H9 (cell line): Measurements from ENCODE around the gene ZNF653. TPM values are rescaled to one million over a fixed set of nuclear protein-coding genes. Genes with fewer than 3 reads are reported as not detected.

Experiments
- DNase-seq: peaks from one replicate; pipeline ENCODE4 v3.0.0-alpha.2; 2017
- H2AFZ ChIP-seq: one replicate; pipeline ENCODE4 v1.6.1; 2013; ENCODE audit warnings: mild to moderate bottlenecking, low read length, control low read depth, moderate library complexity
- H2AK5ac ChIP-seq: 2 replicates; pipeline ENCODE4 v1.6.1; 2013; ENCODE audit warnings: low read length, control low read depth, mixed read lengths; ENCODE audit not compliant: insufficient read length
- H2BK120ac ChIP-seq: one replicate; pipeline ENCODE4 v1.6.1; 2013; ENCODE audit warnings: low read depth, mild to moderate bottlenecking, low read length, control low read depth, inconsistent platforms; ENCODE audit not compliant: poor library complexity, severe bottlenecking
- H2BK12ac ChIP-seq: 2 replicates; pipeline ENCODE4 v1.6.1; 2013; ENCODE audit warnings: low read length, control low read depth, mixed read lengths, low read depth; ENCODE audit not compliant: insufficient read length
- H2BK15ac ChIP-seq: 2 replicates; pipeline ENCODE4 v1.6.1; 2013; ENCODE audit warnings: low read depth, low read length, control low read depth
- H2BK20ac ChIP-seq: one replicate; pipeline ENCODE4 v1.6.1; 2013; ENCODE audit warnings: low read depth, mild to moderate bottlenecking, low read length, control low read depth, inconsistent platforms; ENCODE audit not compliant: poor library complexity, severe bottlenecking
- H2BK5ac ChIP-seq: 2 replicates; pipeline ENCODE4 v1.6.1; 2013; ENCODE audit warnings: low read length, control low read depth, mixed read lengths; ENCODE audit not compliant: insufficient read length
- H3K14ac ChIP-seq: 2 replicates; pipeline ENCODE4 v1.6.1; 2013; ENCODE audit warnings: low read length, control low read depth; ENCODE audit not compliant: insufficient read depth
- H3K18ac ChIP-seq: 2 replicates; pipeline ENCODE4 v1.6.1; 2013; ENCODE audit warnings: low read depth, mild to moderate bottlenecking, mixed read lengths, low read length, control low read depth; ENCODE audit not compliant: insufficient read length
- H3K23ac ChIP-seq: 2 replicates; pipeline ENCODE4 v1.6.1; 2013; ENCODE audit warnings: low read length, control low read depth, mixed read lengths, low read depth; ENCODE audit not compliant: insufficient read length
- H3K23me2 ChIP-seq: 2 replicates; pipeline ENCODE4 v1.6.1; 2013; ENCODE audit warnings: low read depth, mild to moderate bottlenecking, mixed read lengths, low read length, control low read depth; ENCODE audit not compliant: insufficient read length, poor library complexity, severe bottlenecking
- H3K27ac ChIP-seq: 2 replicates; pipeline ENCODE4 v1.5.1; 2013; ENCODE audit warnings: low read length, control low read depth, mixed read lengths, low read depth; ENCODE audit not compliant: insufficient read length
- H3K27me3 ChIP-seq: 2 replicates; pipeline ENCODE4 v1.6.1; 2013; ENCODE audit warnings: low read length, control low read depth, inconsistent platforms; ENCODE audit not compliant: insufficient read depth
- H3K4ac ChIP-seq: 2 replicates; pipeline ENCODE4 v1.6.1; 2013; ENCODE audit warnings: low read depth, mild to moderate bottlenecking, control low read depth, inconsistent platforms, low read length, moderate library complexity
- H3K4me1 ChIP-seq: 2 replicates; pipeline ENCODE4 v1.6.1; 2013; ENCODE audit warnings: low read length, control low read depth, inconsistent platforms; ENCODE audit not compliant: insufficient read depth
- H3K4me2 ChIP-seq: 2 replicates; pipeline ENCODE4 v1.6.1; 2013; ENCODE audit warnings: low read length, control low read depth, mixed read lengths; ENCODE audit not compliant: insufficient read length, insufficient read depth
- H3K56ac ChIP-seq: 2 replicates; pipeline ENCODE4 v1.6.1; 2013; ENCODE audit warnings: low read depth, mild to moderate bottlenecking, mixed read lengths, low read length, control low read depth; ENCODE audit not compliant: insufficient read length
- H3K79me1 ChIP-seq: 2 replicates; pipeline ENCODE4 v1.6.1; 2013; ENCODE audit warnings: low read depth, mild to moderate bottlenecking, moderate library complexity, low read length, control low read depth, inconsistent platforms; ENCODE audit not compliant: insufficient read depth, poor library complexity, severe bottlenecking
- H3K79me2 ChIP-seq: 2 replicates; pipeline ENCODE4 v1.6.1; 2013; ENCODE audit warnings: low read length, control low read depth, inconsistent platforms; ENCODE audit not compliant: insufficient read depth
- H3K9ac ChIP-seq: 2 replicates; pipeline ENCODE4 v1.6.1; 2013; ENCODE audit warnings: low read length, control low read depth, mixed read lengths; ENCODE audit not compliant: insufficient read length; ENCODE audit errors: extremely low read depth
- H3K9me3 ChIP-seq: one replicate; pipeline ENCODE4 v1.6.1; 2013; ENCODE audit warnings: low read depth, low read length, inconsistent platforms; ENCODE audit not compliant: control insufficient read depth
- H3T11ph ChIP-seq: one replicate; pipeline ENCODE4 v1.6.1; 2013; ENCODE audit warnings: mild to moderate bottlenecking, low read length, control low read depth, inconsistent platforms
- H4K20me1 ChIP-seq: one replicate; pipeline ENCODE4 v1.6.1; 2013; ENCODE audit not compliant: control insufficient read depth, insufficient read length, insufficient read depth
- H4K5ac ChIP-seq: 2 replicates; pipeline ENCODE4 v1.6.1; 2013; ENCODE audit warnings: low read depth, mild to moderate bottlenecking, mixed read lengths, low read length, control low read depth; ENCODE audit not compliant: insufficient read length
- H4K8ac ChIP-seq: replicated peaks from 2 replicates; pipeline ENCODE4 v1.6.1; 2013; ENCODE audit warnings: low read length, control low read depth, mixed read lengths, low read depth; ENCODE audit not compliant: insufficient read length
- H4K91ac ChIP-seq: 2 replicates; pipeline ENCODE4 v1.6.1; 2013; ENCODE audit warnings: low read depth, mild to moderate bottlenecking, moderate library complexity, mixed read lengths, low read length, control low read depth; ENCODE audit not compliant: insufficient read length
- H3K27ac Mint-ChIP-seq, 3 experiments: 2 replicates in 2 of 3; 3 replicates in 1 of 3; pipeline ENCODE4 v1.8.0; 2020 to 2021; ENCODE audit warnings: mixed read lengths in 3 of 3, mild to moderate bottlenecking in 1 of 3, moderate library complexity in 1 of 3
- H3K27me3 Mint-ChIP-seq: 2 replicates; pipeline ENCODE4 v1.8.0; 2021; ENCODE audit warnings: low read depth, mild to moderate bottlenecking, moderate library complexity, mixed read lengths
- H3K36me3 Mint-ChIP-seq, 3 experiments: 2 replicates in 2 of 3; 3 replicates in 1 of 3; pipeline ENCODE4 v1.8.0; 2020 to 2021; ENCODE audit warnings: low read depth in 3 of 3, mixed read lengths in 3 of 3; ENCODE audit not compliant: insufficient read depth in 1 of 3
- H3K4me1 Mint-ChIP-seq, 2 experiments: 2 replicates each; pipeline ENCODE4 v1.8.0; 2020; ENCODE audit warnings: mixed read lengths in 2 of 2
- H3K4me3 Mint-ChIP-seq, 2 experiments: 2 replicates in 1 of 2; 3 replicates in 1 of 2; pipeline ENCODE4 v1.8.0; 2020 to 2021; ENCODE audit warnings: mild to moderate bottlenecking in 2 of 2, mixed read lengths in 2 of 2, moderate library complexity in 1 of 2
- H3K9me3 Mint-ChIP-seq, 2 experiments: 2 replicates in 1 of 2; 3 replicates in 1 of 2; pipeline ENCODE4 v1.8.0; 2020; ENCODE audit warnings: mild to moderate bottlenecking in 2 of 2, mixed read lengths in 2 of 2, moderate library complexity in 1 of 2
- CTCF ChIP-seq: fragments of 200-600 bp; sonication (generic); conservative IDR thresholded peaks from 3 replicates; pipeline ENCODE4 v1.8.0; 2021; ENCODE audit warnings: antibody characterized with exemption, mild to moderate bottlenecking
- WGBS: extraction: QIAGEN DNeasy Blood & Tissue Kit; methylation state at CpG from one replicate; pipeline ENCODE4 v1.1.7; 2013; ENCODE audit warnings: missing lambda C conversion rate, low lambda C conversion rate, mixed read lengths; ENCODE audit not compliant: insufficient read length; ENCODE audit errors: extremely low coverage; 5-methylcytosine and 5-hydroxymethylcytosine counted together
- total RNA-seq: library from RNA; stranded (reverse); gene quantifications from 2 replicates; pipeline ENCODE4 v1.2.1, GENCODE V29; 2021

The ZNF653 gene
- total RNA-seq, 1 experiment from 2014 or later = 11.6 TPM

GRCh38 chr19:11465600-11465999, 40.0 kb downstream of the ZNF653 start:
- DNase-seq = peak; percentile 67
- Histone ChIP-seq H3K79me1 (no peaks in the 10 kb centered on the region), H4K20me1 (no peaks in the 10 kb centered on the region), H4K8ac (no peak overlapping the region), H3T11ph (no peak overlapping the region), H2AK5ac (no peak overlapping the region), H3K9me3 (no peaks in the 10 kb centered on the region), H3K4me2 (no peak overlapping the region), H2BK120ac (no peak overlapping the region), H4K5ac (no peak overlapping the region), H3K27me3 (no peaks in the 10 kb centered on the region), H3K23ac (no peak overlapping the region), H3K14ac (no peak overlapping the region), H3K79me2 (no peaks in the 10 kb centered on the region), H2BK20ac (no peak overlapping the region), H2BK5ac (no peak overlapping the region), H3K27ac (no peak overlapping the region), H3K4ac (no peak overlapping the region), H3K4me1 (peaks cover 9% of the 10 kb centered on the region; the same call in 1 of the 2 replicates), H2BK15ac (no peak overlapping the region), H2AFZ (no peak overlapping the region), H2BK12ac (no peak overlapping the region), H3K56ac (no peak overlapping the region), H3K9ac (no peak overlapping the region), H3K23me2 (no peaks in the 10 kb centered on the region), H3K18ac (no peak overlapping the region), H4K91ac (no peak overlapping the region)
- no peak overlapping the region; a peak in 1 of 7 replicates for H3K27ac Mint-ChIP-seq
- peaks cover 1% of the 10 kb centered on the region; the same call in 1 of the 2 replicates for H3K27me3 Mint-ChIP-seq
- H3K36me3 Mint-ChIP-seq = no peaks in the 10 kb centered on the region
- no CpG with 5 or more reads among the region's 8 CpGs for WGBS
- H3K9me3 Mint-ChIP-seq = no peaks in the 10 kb centered on the region
- H3K4me1 Mint-ChIP-seq = peaks cover 7 to 11% of the 10 kb centered on the region in 2 experiments
- no peak overlapping the region; a peak in 1 of 5 replicates for H3K4me3 Mint-ChIP-seq
- no peak for TF ChIP-seq CTCF
